SKM-1 treated with dmso at 0.1 percent for 144 hours (cell line): ENCODE measurements around the gene PCDH15.

Experiments used
- DNase-seq: peaks from one replicate; lab custom pipeline; 2025; ENCODE audit not compliant: unreplicated experiment; lab: John Stamatoyannopoulos, UW

The PCDH15 gene

DNA sequence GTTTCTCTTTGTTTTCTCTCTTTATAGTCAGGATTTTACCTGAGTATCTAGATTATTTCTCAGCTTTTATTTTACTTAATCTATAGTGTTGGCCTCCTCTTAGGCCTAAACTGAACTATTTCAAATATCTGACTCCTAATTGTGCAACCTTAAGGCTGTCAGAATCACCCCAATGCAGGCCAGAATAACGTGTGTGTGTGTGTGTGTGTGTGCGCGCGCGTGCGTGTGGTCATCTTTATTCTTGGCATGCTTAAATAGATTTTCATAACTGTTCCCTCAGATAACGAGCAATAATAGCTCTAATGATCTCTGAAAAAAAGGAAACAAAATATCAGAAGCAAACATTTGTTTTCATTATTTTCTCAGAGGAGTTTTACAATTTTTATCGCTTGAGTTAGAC lies 92.4 kb downstream of the PCDH15 start:
- no peak for DNase-seq

DNA sequence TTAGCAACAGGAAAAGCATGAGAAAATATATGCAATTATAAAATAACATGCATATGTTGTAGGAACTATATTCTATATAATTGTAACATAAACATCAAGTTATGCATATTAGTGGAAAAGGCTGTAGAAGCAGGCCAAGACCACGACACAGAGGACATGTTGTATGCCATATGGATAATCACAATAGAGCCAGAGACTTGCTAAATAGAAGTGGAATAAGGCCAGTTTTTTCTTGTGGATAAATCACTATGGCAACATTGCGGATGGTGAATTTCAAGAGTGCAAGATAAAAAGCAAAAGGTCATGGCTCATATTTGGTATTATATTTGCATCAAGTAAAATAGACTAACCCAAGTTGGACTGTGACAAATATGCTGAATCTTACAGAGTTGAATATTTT lies 93.0 kb downstream of the PCDH15 start:
- DNase-seq: no peak

DNA sequence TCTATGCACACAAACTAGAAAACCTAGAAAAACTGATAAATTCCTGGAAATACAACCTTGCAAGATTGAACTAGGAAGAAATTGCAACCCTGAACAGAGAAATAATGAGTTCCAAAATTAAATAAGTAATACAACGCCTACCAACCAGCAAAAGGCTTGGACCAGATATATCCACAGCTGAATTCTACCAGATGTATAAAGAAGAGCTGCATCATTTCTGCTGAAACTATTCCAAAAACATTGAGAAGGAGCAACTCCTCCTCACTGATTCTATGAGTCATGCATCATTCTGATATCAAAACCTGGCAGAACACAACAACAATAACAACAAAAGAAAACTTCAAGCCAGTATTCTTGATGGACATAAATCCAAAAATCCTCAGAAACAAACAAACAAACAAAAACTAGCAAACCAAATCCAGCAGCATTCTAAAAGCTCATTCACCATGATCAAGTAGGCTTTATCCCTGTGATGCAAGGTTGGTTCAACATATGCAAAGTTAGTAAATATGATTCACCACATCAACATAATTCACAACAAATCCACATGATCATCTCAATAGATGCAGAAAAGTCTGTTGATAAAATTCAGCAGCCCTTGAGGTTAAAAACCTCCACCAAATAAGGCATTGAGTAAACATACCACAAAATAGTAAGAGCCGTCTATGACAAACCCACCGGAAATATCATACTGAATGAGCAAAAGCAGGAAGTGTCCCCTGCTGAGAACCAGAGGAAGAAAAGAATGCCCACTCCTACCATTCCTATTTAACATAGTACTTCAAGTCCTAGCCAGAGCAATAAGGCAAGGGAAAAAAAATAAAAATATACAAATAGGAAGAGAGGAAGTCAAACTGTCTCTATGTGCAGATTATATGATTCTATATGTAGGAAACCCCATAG lies 98.2 kb downstream of the PCDH15 start:
- no peak for DNase-seq

DNA sequence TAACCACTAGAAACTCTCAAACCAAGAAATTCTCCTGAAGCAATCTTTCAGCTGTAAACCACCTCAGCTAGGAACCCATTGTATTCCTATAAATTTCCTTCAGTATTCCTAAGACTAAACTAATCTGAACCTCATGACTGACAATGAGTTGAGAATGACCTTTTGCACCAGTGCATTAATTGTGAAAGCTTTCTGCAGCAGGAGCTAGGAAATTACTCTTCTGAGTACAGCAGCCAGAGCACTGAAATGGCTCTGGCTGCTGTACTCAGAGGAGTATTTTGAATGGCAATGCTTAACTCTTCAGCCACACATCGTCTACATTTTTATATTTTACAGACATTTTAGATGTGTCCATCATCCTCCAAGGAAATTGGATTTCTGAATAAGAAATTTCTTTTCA lies 109.7 kb downstream of the PCDH15 start:
- no peak for DNase-seq

DNA sequence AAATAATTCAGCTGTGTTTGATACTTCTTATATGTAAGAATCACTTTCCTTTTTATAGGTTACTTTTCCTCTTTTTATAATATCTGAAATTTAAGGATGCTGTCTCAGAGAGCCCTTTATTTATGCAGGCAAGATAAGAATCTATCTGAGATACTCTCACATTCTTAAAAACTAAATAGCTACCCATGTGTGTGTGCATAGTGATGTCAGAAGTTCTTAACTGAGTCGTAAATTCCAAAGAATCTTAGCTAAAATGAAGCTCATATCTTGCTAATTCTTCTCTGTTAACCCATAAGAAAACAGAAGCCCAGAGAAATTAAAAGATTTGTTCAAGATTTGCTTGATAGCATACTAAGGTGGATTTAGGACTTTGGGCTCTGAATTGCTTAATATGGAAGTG lies 118.5 kb downstream of the PCDH15 start:
- no peak for DNase-seq

DNA sequence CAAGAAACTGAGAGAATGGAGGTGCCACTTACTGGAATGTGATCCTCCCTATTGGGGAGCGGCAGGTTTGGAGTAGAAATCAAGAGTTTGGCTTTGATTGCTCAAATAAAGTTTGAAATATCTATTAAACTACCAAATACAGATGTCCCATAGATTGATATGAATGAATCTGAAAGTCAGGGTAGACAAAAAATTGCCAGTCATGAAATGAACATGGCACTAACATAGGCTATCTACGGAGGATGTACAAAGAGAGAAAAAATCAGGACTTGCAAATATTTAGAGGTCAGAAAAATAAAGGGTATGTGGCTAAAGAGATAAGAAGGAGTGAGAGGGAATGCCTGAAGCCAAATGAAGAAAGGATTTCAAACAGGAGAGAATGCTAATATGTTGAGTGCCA lies 119.9 kb downstream of the PCDH15 start:
- DNase-seq: no peak

DNA sequence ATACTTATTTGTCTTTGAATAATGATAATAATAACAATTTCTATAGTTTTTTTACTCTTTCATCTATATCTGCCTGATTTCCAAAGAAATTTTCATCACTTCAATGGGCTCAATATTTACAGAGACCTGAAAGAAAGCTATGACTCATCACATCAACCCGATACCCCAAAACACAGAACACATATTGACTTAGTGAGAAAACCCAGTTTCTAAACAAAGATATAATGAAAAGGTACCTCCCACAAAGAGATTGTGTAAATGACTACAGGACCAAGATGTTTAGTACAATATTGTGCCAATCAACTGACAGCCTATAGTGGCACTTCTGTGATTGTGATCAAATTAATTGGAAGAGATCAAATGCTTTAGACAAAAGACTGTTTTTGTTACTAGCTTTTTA lies 133.9 kb downstream of the PCDH15 start:
- no peak for DNase-seq

DNA sequence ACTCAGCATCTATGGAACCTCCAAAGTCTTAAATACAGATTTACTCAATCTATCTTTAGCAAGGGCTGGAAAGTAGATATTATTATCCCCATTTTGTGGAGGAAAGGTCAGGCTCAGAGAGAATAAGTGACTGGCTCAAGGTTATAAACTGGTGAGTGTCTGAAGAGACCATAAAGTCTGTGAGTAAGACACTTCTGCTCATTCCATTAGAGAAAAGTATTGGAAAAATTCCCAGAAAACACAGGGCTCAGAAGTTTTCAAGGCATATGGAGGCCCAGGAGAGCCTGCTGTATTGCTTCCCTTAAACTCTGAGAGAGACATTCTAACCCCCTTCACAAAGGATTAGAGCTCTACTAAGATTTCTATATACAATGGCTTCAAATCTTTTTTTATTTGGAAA lies 134.8 kb downstream of the PCDH15 start:
- DNase-seq: no peak

DNA sequence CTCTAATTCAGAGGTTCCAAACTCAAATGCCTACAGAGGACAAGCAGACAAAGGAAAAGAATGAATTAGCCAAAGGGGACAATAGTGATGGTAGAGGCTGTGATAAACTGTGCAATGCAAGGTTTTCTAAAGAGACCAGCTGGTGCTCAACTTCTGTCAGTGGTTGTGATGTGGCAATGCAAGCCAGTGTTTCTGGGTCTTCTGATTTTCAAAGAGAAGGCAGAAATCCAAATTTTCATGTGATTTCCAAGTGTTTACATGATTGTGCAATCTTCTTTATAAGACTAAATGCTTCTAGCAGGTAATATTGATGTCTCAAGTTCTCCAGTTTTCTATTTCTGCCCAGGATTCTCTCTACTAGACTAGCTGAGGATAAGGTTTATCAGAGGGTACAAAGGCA lies 135.9 kb downstream of the PCDH15 start:
- DNase-seq: no peak

DNA sequence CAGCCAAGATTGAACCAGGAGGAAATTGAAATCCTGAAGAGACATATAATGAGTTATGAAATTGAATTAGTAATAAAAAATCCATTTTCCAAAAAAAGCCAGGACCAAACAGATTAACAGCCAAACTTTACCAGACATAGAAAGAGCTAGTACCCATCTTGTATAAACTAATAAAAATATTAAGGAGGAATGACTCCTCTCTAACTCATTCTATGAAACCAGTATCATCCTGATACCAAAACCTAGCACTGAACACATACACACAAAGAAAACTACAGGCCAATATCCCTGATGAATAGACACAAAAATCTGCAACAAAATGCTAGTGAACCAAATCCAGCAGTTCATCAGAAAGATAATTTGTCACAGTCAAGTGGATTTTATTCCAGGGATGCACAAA lies 140.6 kb downstream of the PCDH15 start:
- DNase-seq: no peak

DNA sequence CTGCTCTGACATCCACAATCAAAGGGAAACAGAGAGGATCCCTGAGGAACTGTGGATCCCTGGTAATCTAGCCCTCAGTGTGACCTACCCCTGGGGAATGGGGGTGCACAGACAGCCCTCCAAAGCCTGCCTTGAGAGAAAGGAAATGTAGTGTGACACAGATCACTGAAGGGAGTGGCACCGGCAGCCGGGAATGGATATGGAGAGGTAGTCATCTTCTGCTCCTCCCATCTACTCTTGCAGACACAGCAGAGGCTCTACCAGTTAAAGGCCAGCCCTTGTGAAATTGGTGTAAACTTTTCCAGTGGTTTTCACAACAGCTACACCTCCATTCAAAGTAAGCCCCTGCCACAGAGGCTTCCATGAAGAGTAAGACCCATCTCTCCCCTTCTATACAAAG lies 144.4 kb downstream of the PCDH15 start:
- DNase-seq: no peak

DNA sequence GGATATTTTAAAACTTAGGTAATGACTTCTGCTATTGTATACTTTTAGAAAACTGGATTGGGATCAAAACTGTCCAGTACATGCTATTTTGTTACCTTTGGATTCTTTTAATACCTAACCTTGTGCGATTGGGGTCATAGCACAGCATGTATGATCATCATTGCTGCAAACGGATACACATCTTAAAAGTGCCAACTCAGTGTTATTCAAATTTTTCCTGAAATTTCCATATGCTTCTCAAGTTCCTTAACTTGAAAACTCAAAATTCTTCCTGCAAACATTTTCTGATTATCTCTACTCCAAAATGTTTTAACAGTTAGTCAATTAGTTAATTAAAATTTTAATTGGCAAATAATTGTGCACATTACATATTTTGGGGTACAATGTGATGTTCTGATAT lies 147.5 kb downstream of the PCDH15 start:
- no peak for DNase-seq

DNA sequence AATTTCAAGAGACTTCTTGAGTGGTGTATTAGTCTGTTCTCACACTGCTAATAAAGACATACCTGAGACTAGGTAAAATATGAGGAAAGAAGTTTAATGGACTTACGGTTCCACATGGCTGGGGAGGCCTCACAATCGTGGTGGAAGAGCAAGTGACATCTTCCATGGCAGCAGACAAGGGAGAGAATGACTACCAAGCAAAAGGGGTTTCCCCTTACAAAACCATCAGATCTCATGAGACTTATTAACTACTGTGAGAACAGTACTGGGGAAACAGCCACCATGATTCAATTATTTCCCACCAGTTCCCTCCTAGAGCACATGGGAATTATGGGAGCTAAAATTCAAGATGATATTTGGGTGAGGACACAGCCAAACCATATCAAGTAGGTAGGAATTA lies 150.5 kb downstream of the PCDH15 start:
- DNase-seq: no peak

DNA sequence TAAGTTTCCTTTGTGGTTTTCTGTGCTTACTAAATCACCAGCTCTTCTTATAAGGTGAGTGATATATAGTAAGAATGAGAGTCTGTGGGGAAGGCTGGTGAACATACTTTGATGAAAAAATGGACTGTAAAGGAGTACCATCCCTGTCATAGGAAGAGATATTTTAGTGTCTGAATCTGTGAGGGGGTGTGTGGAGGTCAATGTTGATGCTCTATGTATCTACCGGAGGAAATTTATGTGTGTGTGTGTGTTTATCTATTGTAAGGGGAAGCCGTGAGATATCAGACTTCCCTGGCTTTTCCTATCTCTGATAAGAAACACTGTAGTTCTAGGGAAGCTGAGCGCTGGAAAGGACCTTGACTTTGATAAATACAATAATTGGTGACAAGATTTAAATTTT lies 179.0 kb downstream of the PCDH15 start:
- DNase-seq: no peak

DNA sequence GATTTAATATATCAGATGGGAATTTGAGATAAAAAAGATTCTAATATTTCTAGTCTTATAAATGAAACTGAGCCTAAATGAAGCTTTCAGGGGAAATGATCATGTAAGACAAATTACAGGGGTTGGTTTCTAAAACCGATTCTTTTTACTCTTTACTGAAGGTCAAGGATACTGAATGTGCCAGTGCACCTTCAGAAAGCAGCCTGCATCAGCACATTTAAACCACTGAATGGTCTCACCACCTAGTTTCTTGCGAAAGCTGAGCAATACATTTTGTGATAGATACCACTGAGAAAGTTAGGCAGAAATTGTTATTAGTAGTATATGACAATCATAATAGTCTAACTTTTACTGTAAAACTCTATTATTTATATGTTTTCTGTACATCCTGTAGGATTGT lies 180.7 kb downstream of the PCDH15 start:
- DNase-seq: no peak

DNA sequence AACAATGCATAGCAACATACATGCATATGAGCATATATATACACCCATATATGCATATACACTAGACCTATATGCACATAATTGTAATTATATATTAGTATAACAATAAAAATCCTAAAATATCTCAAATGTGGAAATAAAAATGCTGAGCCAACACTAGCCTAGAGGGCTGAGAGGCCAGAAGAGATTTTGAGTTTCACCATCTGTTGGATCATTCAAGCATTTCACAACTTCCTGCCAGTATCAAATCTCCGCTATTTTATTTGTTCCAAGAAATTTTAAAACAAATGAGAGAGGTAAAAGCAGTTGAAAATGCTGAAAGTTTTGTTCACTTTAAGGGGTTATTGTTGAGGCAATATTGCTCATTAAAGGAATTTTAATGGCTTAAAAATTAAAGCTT lies 187.0 kb downstream of the PCDH15 start:
- no peak for DNase-seq

DNA sequence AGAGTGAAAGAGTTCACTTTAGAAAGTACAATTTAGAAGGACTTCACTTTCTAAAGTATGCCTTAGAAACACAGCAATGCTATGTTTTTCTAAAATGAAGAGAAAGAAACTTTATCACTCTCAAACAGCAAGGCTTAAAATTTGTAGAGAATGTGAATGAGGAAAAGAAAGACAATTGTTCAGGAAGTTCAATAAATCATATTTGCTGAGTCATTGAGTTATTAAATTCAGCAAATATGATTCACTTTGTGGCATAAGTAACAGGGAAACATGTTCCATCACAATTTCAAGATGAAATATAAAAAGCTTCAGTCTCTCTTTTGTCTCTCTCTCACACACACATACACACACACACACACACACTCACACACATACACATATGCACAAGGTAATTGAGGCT lies 187.9 kb downstream of the PCDH15 start:
- no peak for DNase-seq

DNA sequence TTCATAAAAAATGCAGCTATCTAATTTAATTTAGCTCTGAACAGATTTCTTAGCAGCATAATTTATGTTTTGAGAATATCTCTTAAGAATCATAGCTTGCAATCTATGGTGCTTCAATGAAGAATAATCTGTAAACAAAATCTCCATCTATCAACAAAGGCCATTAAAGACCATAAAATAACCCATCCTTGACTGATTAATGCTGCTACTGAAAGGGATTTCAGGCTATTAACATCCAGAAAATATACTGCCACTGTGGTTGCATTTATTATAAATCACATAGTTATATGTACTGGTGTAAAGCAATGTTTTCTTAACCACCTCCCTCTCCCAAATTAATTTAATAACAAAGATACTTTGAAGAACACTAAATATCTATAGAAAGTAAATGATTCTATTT lies 191.6 kb downstream of the PCDH15 start:
- no peak for DNase-seq

DNA sequence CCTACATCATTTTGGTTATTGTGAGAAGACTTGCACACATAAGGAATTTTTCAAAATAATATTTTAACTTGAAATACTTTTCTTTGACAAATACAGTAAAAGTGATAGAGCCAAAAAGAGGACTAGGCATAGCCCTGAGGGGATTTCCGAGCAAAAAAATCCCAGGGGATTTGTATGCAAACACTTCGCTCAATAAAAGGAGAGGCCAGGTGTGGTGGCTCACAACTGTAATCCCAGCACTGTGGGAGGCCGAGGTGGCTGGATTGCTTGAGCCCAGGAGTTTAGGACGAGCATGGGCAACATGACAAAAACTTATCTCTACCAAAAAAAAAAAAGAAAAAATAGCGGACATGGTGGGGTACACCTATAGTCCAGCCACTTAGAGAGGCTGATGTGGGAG lies 193.0 kb downstream of the PCDH15 start:
- no peak for DNase-seq

DNA sequence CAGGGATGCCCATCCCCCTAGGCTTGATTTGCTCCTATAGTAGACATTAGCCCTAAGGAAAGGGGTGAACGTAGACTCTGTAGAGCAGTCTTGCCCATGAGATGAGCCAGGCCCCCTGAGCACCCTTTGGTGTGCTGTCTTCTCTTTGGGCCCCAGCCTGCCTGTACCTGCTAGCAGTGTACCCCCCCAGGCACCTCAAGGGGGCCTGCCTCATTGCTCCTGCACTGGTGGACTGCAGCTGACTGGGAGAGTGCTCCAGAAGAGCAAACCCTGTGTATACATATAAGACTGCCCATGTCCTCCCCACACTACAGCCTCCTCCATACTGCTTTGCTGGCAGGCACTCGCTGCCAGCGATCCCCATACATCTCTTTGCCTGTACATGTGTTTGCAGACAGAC lies 206.7 kb downstream of the PCDH15 start:
- DNase-seq: no peak

DNA sequence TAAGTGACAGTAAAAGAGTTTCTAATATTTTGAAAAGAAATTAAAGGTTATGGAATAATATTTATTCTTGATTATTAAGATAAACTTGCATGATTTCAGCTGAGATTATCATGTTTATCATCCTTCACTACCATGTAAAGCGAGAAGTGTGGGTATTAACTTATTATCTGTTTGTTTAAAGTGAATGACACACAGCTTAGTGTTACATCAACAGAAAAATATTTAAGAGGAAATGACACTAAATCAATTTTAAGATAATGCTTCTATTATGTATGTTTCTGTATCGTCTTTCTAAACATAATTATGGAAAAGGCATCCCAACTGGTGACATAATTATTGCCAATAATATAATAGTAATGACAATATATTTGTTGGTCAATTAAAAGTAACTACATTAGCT lies 213.1 kb downstream of the PCDH15 start:
- no peak for DNase-seq

DNA sequence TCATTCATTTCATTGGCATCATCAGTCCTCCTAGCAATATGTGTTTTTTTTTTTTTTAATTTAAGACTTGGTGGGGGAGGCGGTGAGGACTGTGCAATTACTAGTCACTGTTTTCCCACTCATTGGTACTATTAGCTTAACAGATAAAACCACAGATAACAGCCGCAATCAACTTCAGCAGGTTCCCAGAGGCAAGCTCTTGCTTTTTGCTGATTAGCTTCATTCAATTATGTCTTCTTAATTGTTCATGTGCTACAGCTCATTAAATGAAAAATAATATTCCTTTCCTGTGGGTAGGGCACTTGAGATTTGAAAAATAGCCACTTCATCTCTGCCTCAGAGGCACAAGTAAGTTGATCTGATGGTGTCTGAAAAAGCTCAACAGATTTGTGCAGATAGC lies 215.5 kb downstream of the PCDH15 start:
- no peak for DNase-seq

DNA sequence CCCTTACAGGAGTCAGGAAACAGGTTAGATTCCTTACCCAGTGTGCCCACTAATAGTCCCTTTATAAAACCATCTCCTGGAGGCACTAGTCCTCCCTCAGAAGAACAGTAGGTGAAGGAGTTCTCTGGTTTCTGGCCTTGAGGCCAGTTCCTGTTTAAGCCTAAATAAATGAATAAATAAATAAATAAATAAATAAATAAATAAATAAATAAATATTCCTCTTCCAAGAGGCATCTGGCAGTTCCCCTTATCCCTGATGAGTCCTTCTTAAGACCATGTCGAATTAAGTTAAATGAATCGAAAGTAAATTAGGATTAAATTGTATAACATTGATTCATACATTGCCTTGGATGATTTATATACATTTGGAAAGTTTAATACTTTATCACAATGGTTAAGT lies 223.3 kb downstream of the PCDH15 start:
- no peak for DNase-seq
